Calu3 (cell line): Measurements from ENCODE around the gene BEST1. TPM values are rescaled to one million over a fixed set of nuclear protein-coding genes. Genes with fewer than 3 reads are reported as not detected.

Experiments used
- BruUV-seq: library from RNA; stranded (reverse); fragments of 400-500 nt; replicated peaks from 2 replicates; lab custom pipeline; 2021; lab: Mats Ljungman, UMichigan
- CTCF ChIA-PET: fragments of 300-600 bp; sonication (Branson Sonifier 250); formaldehyde crosslinking; loops from one replicate; lab custom pipeline; 2022; ENCODE audit warnings: antibody characterized with exemption; lab: Charles Lee
- DNase-seq: peaks from one replicate; pipeline ENCODE4 v3.0.0; 2022
- H3K27ac Mint-ChIP-seq: one replicate; pipeline ENCODE4 v1.8.0; 2022; ENCODE audit warnings: mixed read lengths; ENCODE audit not compliant: unreplicated experiment
- H3K27me3 Mint-ChIP-seq: one replicate; pipeline ENCODE4 v1.8.0; 2022; ENCODE audit warnings: mixed read lengths; ENCODE audit not compliant: unreplicated experiment
- H3K36me3 Mint-ChIP-seq: one replicate; pipeline ENCODE4 v1.8.0; 2022; ENCODE audit warnings: mild to moderate bottlenecking, moderate library complexity, mixed read lengths; ENCODE audit not compliant: insufficient read depth, unreplicated experiment
- H3K4me1 Mint-ChIP-seq: one replicate; pipeline ENCODE4 v1.8.0; 2022; ENCODE audit warnings: mild to moderate bottlenecking, low read depth, mixed read lengths; ENCODE audit not compliant: unreplicated experiment
- H3K4me3 Mint-ChIP-seq: one replicate; pipeline ENCODE4 v1.8.0; 2022; ENCODE audit warnings: mild to moderate bottlenecking, low read depth, moderate library complexity, mixed read lengths; ENCODE audit not compliant: unreplicated experiment
- H3K9me3 Mint-ChIP-seq: one replicate; pipeline ENCODE4 v1.8.0; 2022; ENCODE audit warnings: low read depth, mixed read lengths; ENCODE audit not compliant: unreplicated experiment
- CTCF ChIP-seq: fragments of 200-600 bp; IDR thresholded peaks from one replicate; pipeline ENCODE4 v1.8.0; 2022; ENCODE audit warnings: antibody characterized with exemption; ENCODE audit not compliant: unreplicated experiment
- intact Hi-C: fragments of 100-400 bp; cut with micrococcal nuclease; formaldehyde crosslinking; loops from one replicate; pipeline ENCODE4 v1.10.0; 2022; ENCODE audit not compliant: unreplicated experiment
- total RNA-seq: library from RNA; stranded (reverse); gene quantifications from 2 replicates; pipeline ENCODE4 v1.2.3, GENCODE V29; 2022

The BEST1 gene
- total RNA-seq, 1 experiment from 2014 or later, result 1.1 TPM

GRCh38 chr11:61907282-61907681, 42.9 kb upstream of the BEST1 start:
- CTCF ChIA-PET, result interaction anchor here (0.6 to 2.1 kb wide), 2 partner anchors 40 to 42 kb away, joined by 6 read pairs; no protein-coding TSS in a partner anchor
- intact Hi-C loops, result no loop called here
- no peak for DNase-seq
- Mint-ChIP-seq H3K4me1 (no peaks in the 10 kb centered on the region), H3K36me3 (no peaks in the 10 kb centered on the region), H3K9me3 (no peaks in the 10 kb centered on the region), H3K4me3 (no peak overlapping the region), H3K27me3 (peaks cover 29% of the 10 kb centered on the region), H3K27ac (no peak overlapping the region)
- no TSS peak for BruUV-seq
- no peak for TF ChIP-seq CTCF

GRCh38 chr11:61907871-61908729, 42.1 kb upstream of the BEST1 start:
- no peak for TF ChIP-seq CTCF
- no peak overlapping the region for H3K27ac Mint-ChIP-seq
- BruUV-seq, result no TSS peak
- no peak for DNase-seq
- H3K4me3 Mint-ChIP-seq, result no peak overlapping the region
- intact Hi-C loops, result no loop called here
- peaks cover 31% of the 10 kb centered on the region for H3K27me3 Mint-ChIP-seq
- no peaks in the 10 kb centered on the region for H3K9me3 Mint-ChIP-seq
- no peaks in the 10 kb centered on the region for H3K36me3 Mint-ChIP-seq
- CTCF ChIA-PET, result interaction anchor here (0.6 to 2.1 kb wide), 2 partner anchors 40 to 42 kb away, joined by 6 read pairs; no protein-coding TSS in a partner anchor
- H3K4me1 Mint-ChIP-seq, result no peaks in the 10 kb centered on the region

- no peak for TF ChIP-seq CTCF
- intact Hi-C loops, result no loop called here
- Mint-ChIP-seq H3K27me3 (peaks cover 31% of the 10 kb centered on the region), H3K27ac (no peak overlapping the region), H3K9me3 (no peaks in the 10 kb centered on the region), H3K36me3 (no peaks in the 10 kb centered on the region), H3K4me3 (no peak overlapping the region), H3K4me1 (no peaks in the 10 kb centered on the region)
- BruUV-seq, result no TSS peak
- CTCF ChIA-PET, result interaction anchor here (2.1 kb wide), 1 partner anchor 39 kb away, joined by 6 read pairs; no protein-coding TSS in a partner anchor
- no peak for DNase-seq
These were observed 41.3 kb upstream of the BEST1 start for GRCh38 chr11:61908730-61909316.

- CTCF ChIA-PET, result no interaction called here
- BruUV-seq, result no TSS peak
- Mint-ChIP-seq H3K4me1 (no peaks in the 10 kb centered on the region), H3K27me3 (peaks cover 40% of the 10 kb centered on the region), H3K27ac (no peak overlapping the region), H3K4me3 (no peak overlapping the region), H3K9me3 (no peaks in the 10 kb centered on the region), H3K36me3 (no peaks in the 10 kb centered on the region)
- intact Hi-C loops, result no loop called here
- no peak for DNase-seq
- no peak for TF ChIP-seq CTCF
These were observed 39.7 kb upstream of the BEST1 start for GRCh38 chr11:61910187-61911127.
